Loucy (cell line): Measurements from ENCODE around the gene FCGR2B.
"Not testable (repeated sequence)": the region's sequence is repeated elsewhere in the genome, so short reads cannot be mapped to it uniquely, and the experiment has no call there.

Source experiments
- H2AFZ ChIP-seq: fragments of 200-600 bp; sonication (generic); 2 replicates; pipeline ENCODE4 v1.6.0; 2016; ENCODE audit warnings: antibody characterized with exemption, mild to moderate bottlenecking, low read length, moderate library complexity
- H3F3A ChIP-seq: fragments of 200-600 bp; 2 replicates; pipeline ENCODE4 v1.6.0; 2016; ENCODE audit warnings: antibody characterized with exemption, low read depth, mild to moderate bottlenecking
- H3K27me3 ChIP-seq: fragments of 200-600 bp; sonication (generic); 2 replicates; pipeline ENCODE4 v1.6.1; 2014; ENCODE audit warnings: low read length, mild to moderate bottlenecking; ENCODE audit not compliant: insufficient read depth, poor library complexity, severe bottlenecking
- H3K36me3 ChIP-seq: fragments of 200-600 bp; sonication (generic); 2 replicates; pipeline ENCODE4 v1.6.1; 2016; ENCODE audit warnings: low read length; ENCODE audit not compliant: insufficient read depth
- H3K4me1 ChIP-seq: fragments of 200-600 bp; sonication (generic); 2 replicates; pipeline ENCODE4 v1.5.1; 2014; ENCODE audit warnings: low read length, mild to moderate bottlenecking; ENCODE audit not compliant: insufficient read depth, poor library complexity, severe bottlenecking
- H3K4me2 ChIP-seq: fragments of 200-600 bp; sonication (generic); 2 replicates; pipeline ENCODE4 v1.6.0; 2014; ENCODE audit warnings: antibody characterized with exemption, low read length, low read depth, mild to moderate bottlenecking; ENCODE audit not compliant: poor library complexity, severe bottlenecking
- H3K4me3 ChIP-seq: fragments of 200-600 bp; sonication (generic); 2 replicates; pipeline ENCODE4 v1.5.1; 2014; ENCODE audit warnings: low read length, mild to moderate bottlenecking, mixed read lengths; ENCODE audit not compliant: poor library complexity, severe bottlenecking
- H3K79me2 ChIP-seq: fragments of 200-600 bp; sonication (generic); 2 replicates; pipeline ENCODE4 v1.6.1; 2014; ENCODE audit warnings: low read length; ENCODE audit not compliant: insufficient read depth
- H3K9ac ChIP-seq: fragments of 200-600 bp; sonication (generic); 2 replicates; pipeline ENCODE4 v1.6.0; 2014; ENCODE audit warnings: mild to moderate bottlenecking, low read depth, low read length, moderate library complexity; ENCODE audit not compliant: poor library complexity, severe bottlenecking
- H3K9me2 ChIP-seq: fragments of 200-600 bp; sonication (generic); replicated peaks from 2 replicates; pipeline ENCODE4 v1.6.1; 2016; ENCODE audit warnings: low read depth, low read length, mixed read lengths
- H3K9me3 ChIP-seq: fragments of 200-600 bp; sonication (generic); 2 replicates; pipeline ENCODE4 v1.6.1; 2014; ENCODE audit warnings: mild to moderate bottlenecking, antibody characterized with exemption, low read length, low read depth; ENCODE audit not compliant: insufficient read depth
- H4K20me1 ChIP-seq: fragments of 200-600 bp; sonication (generic); 2 replicates; pipeline ENCODE4 v1.6.0; 2014; ENCODE audit warnings: antibody characterized with exemption, low read length, mild to moderate bottlenecking; ENCODE audit not compliant: insufficient read depth, poor library complexity, severe bottlenecking
- CTCF ChIP-seq: fragments of 200-600 bp; sonication (generic); conservative IDR thresholded peaks from 2 replicates; pipeline ENCODE4 v1.5.1; 2014; ENCODE audit warnings: mild to moderate bottlenecking, antibody characterized with exemption, low read length
- EZH2phosphoT487 ChIP-seq: fragments of 200-600 bp; IDR thresholded peaks from 2 replicates; pipeline ENCODE4 v1.6.1; 2018; ENCODE audit warnings: antibody characterized with exemption, mild to moderate bottlenecking, moderate library complexity, borderline replicate concordance

Gene FCGR2B

GRCh38 chr1:161624605-161625004, 38.3 kb upstream of the FCGR2B start:
- not testable (repeated sequence) for H3K4me2 ChIP-seq, H3K27me3 ChIP-seq, H4K20me1 ChIP-seq, H3K36me3 ChIP-seq, H3K4me3 ChIP-seq, H3K79me2 ChIP-seq, H3K9me3 ChIP-seq, H3K9ac ChIP-seq, H2AFZ ChIP-seq, H3K9me2 ChIP-seq, H3F3A ChIP-seq
- H3K4me1 ChIP-seq = peaks cover 20% of the 10 kb centered on the region

- not testable (repeated sequence) for H3K4me3 ChIP-seq, H3K9me2 ChIP-seq, H3K27me3 ChIP-seq, H3F3A ChIP-seq, H4K20me1 ChIP-seq, H3K79me2 ChIP-seq, H2AFZ ChIP-seq, H3K36me3 ChIP-seq, H3K9me3 ChIP-seq, H3K9ac ChIP-seq, H3K4me2 ChIP-seq
- H3K4me1 ChIP-seq = peaks cover 20% of the 10 kb centered on the region
Measured at GRCh38 chr1:161626445-161627146, 36.3 kb upstream of the FCGR2B start.

GRCh38 chr1:161630128-161630742, 32.7 kb upstream of the FCGR2B start:
- H3F3A ChIP-seq, H3K4me3 ChIP-seq, H3K36me3 ChIP-seq, H3K9me3 ChIP-seq, H3K9ac ChIP-seq, H3K79me2 ChIP-seq, H3K27me3 ChIP-seq, H3K4me1 ChIP-seq, H4K20me1 ChIP-seq, H3K4me2 ChIP-seq, H2AFZ ChIP-seq, H3K9me2 ChIP-seq: not testable (repeated sequence)

GRCh38 chr1:161631076-161631475, 31.9 kb upstream of the FCGR2B start, which contains the start of gene FCGR3B:
FCGR3B (minus strand) TSS chr1:161631176; CDS start chr1:161631094, 82 bp downstream.
- H3K79me2 ChIP-seq = no peaks in the 10 kb centered on the region
- H3K36me3 ChIP-seq = no peaks in the 10 kb centered on the region
- no peaks in the 10 kb centered on the region for H4K20me1 ChIP-seq
- H3K4me3 ChIP-seq = no peak within 1 kb of the TSS
- H3F3A ChIP-seq = no peaks in the 10 kb centered on the region
- no peak within 1 kb of the TSS for H2AFZ ChIP-seq
- H3K9ac ChIP-seq = no peak within 1 kb of the TSS
- H3K27me3 ChIP-seq = no peaks in the 10 kb centered on the region
- H3K4me1 ChIP-seq = peaks cover 6% of the 10 kb centered on the region
- H3K4me2 ChIP-seq = no peak within 1 kb of the TSS
- no peaks in the 10 kb centered on the region for H3K9me3 ChIP-seq
- TF ChIP-seq CTCF = no peak
- TF ChIP-seq EZH2phosphoT487 = no peak
- H3K9me2 ChIP-seq = no peaks in the 10 kb centered on the region

- not testable (repeated sequence) for H2AFZ ChIP-seq
Measured at GRCh38 chr1:161634993-161635392, 27.9 kb upstream of the FCGR2B start.

GRCh38 chr1:161636189-161636782, 26.7 kb upstream of the FCGR2B start:
- H3K27me3 ChIP-seq = not testable (repeated sequence)
- H2AFZ ChIP-seq = 0 out of 2 replicates have a peak overlapping the region, but pooled peaks have one; percentile 27

More at GRCh38 chr1:161634993-161635392, 27.9 kb upstream of the FCGR2B start:
- H3K27me3 ChIP-seq, H3K4me2 ChIP-seq, H3K9me2 ChIP-seq, H3K36me3 ChIP-seq, H3K4me3 ChIP-seq, H3K79me2 ChIP-seq, H4K20me1 ChIP-seq, H3K9ac ChIP-seq, H3F3A ChIP-seq, H3K4me1 ChIP-seq, H3K9me3 ChIP-seq: not testable (repeated sequence)

More at GRCh38 chr1:161636189-161636782, 26.7 kb upstream of the FCGR2B start:
- H3K4me1 ChIP-seq, H3K9ac ChIP-seq, H3K4me2 ChIP-seq, H4K20me1 ChIP-seq, H3K79me2 ChIP-seq, H3K9me3 ChIP-seq, H3K4me3 ChIP-seq, H3F3A ChIP-seq, H3K36me3 ChIP-seq, H3K9me2 ChIP-seq: not testable (repeated sequence)
